Mammary epithelial cell (primary cell): ENCODE data around the gene FNIP1.

Experiments
- CTCF ChIP-seq, 2 donors: IDR thresholded peaks in 1 of 2; conservative IDR thresholded peaks in 1 of 2; 2 replicates each; pipeline ENCODE4 v1.5.1; 2011 to 2012; ENCODE audit warnings: inconsistent platforms in 2 of 2, low read length in 2 of 2, mild to moderate bottlenecking in 2 of 2, control low read depth in 1 of 2, low read depth in 1 of 2; ENCODE audit not compliant: insufficient read depth in 1 of 2; ENCODE audit errors: extremely low read depth in 1 of 2
- EZH2 ChIP-seq: IDR thresholded peaks from 2 replicates; pipeline ENCODE4 v1.6.1; 2012; ENCODE audit warnings: low read length, inconsistent platforms, borderline replicate concordance

- no peak for TF ChIP-seq CTCF (conservative IDR thresholded peaks at IDR 0.05 in 1 of 2, IDR thresholded peaks at IDR 0.05 in 1 of 2; ENCODE audit: extremely low read depth in 1 of 2, insufficient read depth in 1 of 2, low read depth in 1 of 2, low read length in 2 of 2)
- TF ChIP-seq EZH2 = no peak
These were observed 155.3 kb downstream of the FNIP1 start for GRCh38 chr5:131641494-131641893.
